GM23248 (cell line): Measurements from ENCODE around the gene CUTC. TPM values are rescaled to one million over a fixed set of nuclear protein-coding genes. Genes with fewer than 3 reads are reported as not detected.
A peak's percentile ranks its signal among the peaks of the same experiment; 100 is the strongest.

ENCODE experiments used
- DNase-seq: peaks from one replicate; pipeline ENCODE4 v3.0.0-alpha.2; 2015
- H2AFZ ChIP-seq: fragments of 200-600 bp; sonication (generic); 2 replicates; pipeline ENCODE4 v1.6.1; 2016; ENCODE audit warnings: antibody characterized with exemption
- H3F3A ChIP-seq: fragments of 200-600 bp; sonication (generic); 2 replicates; pipeline ENCODE4 v1.6.1; 2016; ENCODE audit warnings: mild to moderate bottlenecking, antibody characterized with exemption, mixed run types; ENCODE audit not compliant: insufficient read depth
- H3K27ac ChIP-seq: fragments of 200-600 bp; sonication (generic); 2 replicates; pipeline ENCODE4 v1.5.1; 2016; ENCODE audit warnings: mild to moderate bottlenecking
- H3K27me3 ChIP-seq: fragments of 200-600 bp; sonication (generic); replicated peaks from 2 replicates; pipeline ENCODE4 v1.6.1; 2016; ENCODE audit warnings: mild to moderate bottlenecking; ENCODE audit not compliant: insufficient read depth
- H3K36me3 ChIP-seq: fragments of 200-600 bp; sonication (generic); 2 replicates; pipeline ENCODE4 v1.6.1; 2016; ENCODE audit warnings: low read depth, mild to moderate bottlenecking
- H3K4me1 ChIP-seq: fragments of 200-600 bp; sonication (generic); 2 replicates; pipeline ENCODE4 v1.6.1; 2016; ENCODE audit warnings: mild to moderate bottlenecking; ENCODE audit not compliant: insufficient read depth
- H3K4me2 ChIP-seq: fragments of 200-600 bp; sonication (generic); one replicate; pipeline ENCODE4 v1.6.1; 2016; ENCODE audit warnings: mild to moderate bottlenecking; ENCODE audit not compliant: unreplicated experiment
- H3K4me3 ChIP-seq: fragments of 200-600 bp; sonication (generic); 2 replicates; pipeline ENCODE4 v1.5.1; 2016; ENCODE audit warnings: mild to moderate bottlenecking
- H3K79me2 ChIP-seq: fragments of 200-600 bp; sonication (generic); 2 replicates; pipeline ENCODE4 v1.6.1; 2016; ENCODE audit warnings: mild to moderate bottlenecking; ENCODE audit not compliant: insufficient read depth
- H3K9ac ChIP-seq: fragments of 200-600 bp; sonication (generic); 2 replicates; pipeline ENCODE4 v1.6.1; 2016; ENCODE audit warnings: mild to moderate bottlenecking
- H3K9me2 ChIP-seq: fragments of 200-600 bp; sonication (generic); 2 replicates; pipeline ENCODE4 v1.6.1; 2016; ENCODE audit warnings: mixed run types, mild to moderate bottlenecking, moderate library complexity; ENCODE audit not compliant: insufficient read depth
- H3K9me3 ChIP-seq: fragments of 200-600 bp; sonication (generic); one replicate; pipeline ENCODE4 v1.6.1; 2017; ENCODE audit warnings: low read depth
- H4K20me1 ChIP-seq: fragments of 200-600 bp; sonication (generic); 2 replicates; pipeline ENCODE4 v1.6.0; 2016; ENCODE audit not compliant: insufficient read depth
- EZH2 ChIP-seq: fragments of 200-600 bp; sonication (generic); IDR thresholded peaks from 2 replicates; pipeline ENCODE4 v1.6.1; 2018; ENCODE audit warnings: antibody characterized with exemption, mild to moderate bottlenecking; ENCODE audit not compliant: insufficient read depth, poor library complexity, severe bottlenecking
- EZH2phosphoT487 ChIP-seq: fragments of 200-600 bp; sonication (generic); IDR thresholded peaks from 2 replicates; pipeline ENCODE4 v1.6.1; 2018; ENCODE audit warnings: antibody characterized with exemption, moderate library complexity, mild to moderate bottlenecking, low read depth; ENCODE audit not compliant: insufficient read depth
- WGBS, 2 experiments: methylation state at CpG; one replicate each; pipeline ENCODE4 v1.1.6; 2015 to 2017; ENCODE audit warnings: low lambda C conversion rate in 2 of 2, low coverage in 1 of 2; ENCODE audit errors: missing lambda C conversion rate in 2 of 2; 5-methylcytosine and 5-hydroxymethylcytosine counted together
- in situ Hi-C: fragments of 300-500 bp; cut with MboI; formaldehyde crosslinking; loops from 2 replicates; pipeline ENCODE4 v1.15.0; 2020
- polyA plus RNA-seq: library from polyadenylated mRNA; unstranded; fragments of >200 nt; fragmentation: Nextera tagmentation; extraction: Ambion mirVana; gene quantifications from 2 replicates; pipeline ENCODE4 v1.2.1, GENCODE V29; 2016
- total RNA-seq: library from RNA; depleted of rRNA; stranded (reverse); fragments of >200 nt; shearing (Covaris generic); gene quantifications from 2 replicates; pipeline ENCODE4 v1.2.3, GENCODE V29; 2014

Gene CUTC
- total and polyA plus RNA-seq, 2 experiments from 2014 or later: 20.9 to 25.7 TPM

GRCh38 chr10:99784727-99785441 is 52.9 kb downstream of the CUTC start:
- H3K9me2 ChIP-seq: no peaks in the 10 kb centered on the region
- H3K4me2 ChIP-seq: no peak overlapping the region
- WGBS, 2 experiments: 43 to 52% methylated on average over 6 of the region's 6 CpGs
- H3F3A ChIP-seq: peaks cover 42% of the 10 kb centered on the region
- H3K36me3 ChIP-seq: no peaks in the 10 kb centered on the region
- in situ Hi-C loops: no loop called here
- DNase-seq: peak; percentile 38
- peak overlapping the region; percentile 29; the same call in 1 of the 2 replicates for H2AFZ ChIP-seq
- no peak for TF ChIP-seq EZH2phosphoT487
- no peak for TF ChIP-seq EZH2
- H3K9ac ChIP-seq: no peak overlapping the region
- no peaks in the 10 kb centered on the region for H4K20me1 ChIP-seq
- H3K27me3 ChIP-seq: no peaks in the 10 kb centered on the region
- H3K27ac ChIP-seq: peak overlapping the region; percentile 53
- no peaks in the 10 kb centered on the region for H3K79me2 ChIP-seq
- H3K4me3 ChIP-seq: no peak overlapping the region
- peaks cover 65% of the 10 kb centered on the region for H3K4me1 ChIP-seq
- H3K9me3 ChIP-seq: no peaks in the 10 kb centered on the region

- Histone ChIP-seq H3K27ac (no peak overlapping the region), H3K4me2 (no peak overlapping the region), H3K9me3 (no peaks in the 10 kb centered on the region), H3K27me3 (no peaks in the 10 kb centered on the region), H3K79me2 (no peaks in the 10 kb centered on the region), H4K20me1 (no peaks in the 10 kb centered on the region), H3F3A (peaks cover 37% of the 10 kb centered on the region), H3K9ac (no peak overlapping the region), H3K9me2 (no peaks in the 10 kb centered on the region), H2AFZ (no peak overlapping the region), H3K4me1 (peaks cover 57% of the 10 kb centered on the region), H3K4me3 (no peak overlapping the region), H3K36me3 (no peaks in the 10 kb centered on the region)
- DNase-seq: no peak
- in situ Hi-C loops: no loop called here
- no peak for TF ChIP-seq EZH2phosphoT487
- TF ChIP-seq EZH2: no peak
- WGBS, 2 experiments: 98% methylated on average over 6 of the region's 6 CpGs
These were observed 53.6 kb downstream of the CUTC start for GRCh38 chr10:99785646-99786045.

- in situ Hi-C loops: no loop called here
- WGBS, 2 experiments: 54 to 59% methylated on average over 5 of the region's 5 CpGs
- H4K20me1 ChIP-seq: no peaks in the 10 kb centered on the region
These were observed 55.3 kb downstream of the CUTC start for GRCh38 chr10:99787311-99787710.

GRCh38 chr10:99787782-99788445 is 55.9 kb downstream of the CUTC start:
- no peaks in the 10 kb centered on the region for H3K9me3 ChIP-seq
- no peaks in the 10 kb centered on the region for H3K9me2 ChIP-seq
- no peaks in the 10 kb centered on the region for H3K79me2 ChIP-seq
- H3K36me3 ChIP-seq: no peaks in the 10 kb centered on the region
- TF ChIP-seq EZH2phosphoT487 (no peak), EZH2 (no peak)
- in situ Hi-C loops: no loop called here
- H2AFZ ChIP-seq: peak overlapping the region; percentile 53
- peak overlapping the region; percentile 53 for H3K9ac ChIP-seq
- peaks cover 44% of the 10 kb centered on the region for H3K4me1 ChIP-seq
- no peaks in the 10 kb centered on the region for H3K27me3 ChIP-seq
- H3K4me2 ChIP-seq: peak overlapping the region; percentile 66
- H4K20me1 ChIP-seq: no peaks in the 10 kb centered on the region
- DNase-seq: no peak
- H3K4me3 ChIP-seq: peak overlapping the region; percentile 36; the same call in 1 of the 2 replicates
- WGBS, 2 experiments: 67 to 69% methylated on average over 7 of the region's 7 CpGs
- H3K27ac ChIP-seq: peak overlapping the region; percentile 87
- H3F3A ChIP-seq: peaks cover 36% of the 10 kb centered on the region

More at GRCh38 chr10:99787311-99787710, 55.3 kb downstream of the CUTC start:
- no peaks in the 10 kb centered on the region for H3K9me3 ChIP-seq
- TF ChIP-seq EZH2 (no peak), EZH2phosphoT487 (no peak)
- no peaks in the 10 kb centered on the region for H3K79me2 ChIP-seq
- H3F3A ChIP-seq: peaks cover 36% of the 10 kb centered on the region
- no peaks in the 10 kb centered on the region for H3K9me2 ChIP-seq
- H3K36me3 ChIP-seq: no peaks in the 10 kb centered on the region
- H3K4me1 ChIP-seq: peaks cover 44% of the 10 kb centered on the region
- no peak overlapping the region for H3K27ac ChIP-seq
- DNase-seq: no peak
- H3K9ac ChIP-seq: no peak overlapping the region
- no peak overlapping the region for H3K4me3 ChIP-seq
- no peak overlapping the region for H2AFZ ChIP-seq
- no peak overlapping the region for H3K4me2 ChIP-seq
- H3K27me3 ChIP-seq: no peaks in the 10 kb centered on the region
